Measurements from ENCODE around the gene TDRD7. TPM values are rescaled to one million over a fixed set of nuclear protein-coding genes. Genes with fewer than 3 reads are reported as not detected.
A peak's percentile ranks its signal among the peaks of the same experiment; 100 is the strongest.

The TDRD7 gene
- total and polyA plus RNA-seq, 2 of the 13 experiments (the other 11 are each of a cell fraction or from before 2014, with no cell fraction given): 9.8 to 15.5 TPM

DNA sequence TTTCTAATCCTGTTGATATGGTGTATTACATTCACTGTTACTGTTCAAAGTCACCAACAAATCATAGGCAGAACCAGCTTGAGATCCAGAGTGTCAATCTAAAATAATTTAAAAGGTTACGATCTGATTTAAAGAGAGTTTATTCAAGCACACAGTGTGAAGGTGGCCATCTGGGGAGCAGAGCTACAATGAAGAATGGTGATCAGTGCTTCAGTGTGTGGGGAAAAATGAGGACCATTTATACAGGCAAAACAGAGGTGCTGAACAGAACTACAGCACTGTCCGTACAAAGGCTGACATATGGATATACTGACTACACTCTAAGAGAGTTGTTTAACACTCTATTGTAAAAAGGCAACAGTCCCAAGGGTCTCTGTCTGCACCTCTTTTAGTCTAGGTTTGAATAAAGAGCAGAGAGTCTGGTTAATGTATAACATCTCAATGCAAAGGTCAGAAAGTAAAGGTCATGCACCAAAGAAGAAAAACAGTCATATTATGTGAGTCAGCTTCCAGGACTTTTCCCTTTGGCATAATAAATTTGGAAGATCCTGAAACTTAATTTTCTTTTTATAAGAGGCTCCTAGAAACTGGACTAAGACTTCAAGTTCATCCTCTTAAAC is 29.7 kb upstream of the TDRD7 start (continued):
- TF ChIP-seq SOX13 (IDR thresholded peaks at IDR 0.05) (peak; percentile 26; the same call in 1 of the 2 replicates), SOX13 (CRISPR knock-in tag; conservative IDR thresholded peaks at IDR 0.05 in 1 of 2, IDR thresholded peaks at IDR 0.05 in 1 of 2) (peak in 1 of 2 experiments; percentile 80; a peak in 2 of 4 replicates), ASH2L (IDR thresholded peaks at IDR 0.05; ENCODE audit: insufficient read length, low read depth, low read length) (peak; percentile 89), PHF21A (CRISPR knock-in tag; IDR thresholded peaks at IDR 0.05) (peak; percentile 86; the same call in 1 of the 2 replicates), NFYC (CRISPR knock-in tag; IDR thresholded peaks at IDR 0.05) (no peak), HNF4G (IDR thresholded peaks at IDR 0.05; ENCODE audit: borderline replicate concordance, low read depth, low read length) (peak; percentile 83), HNF4G (CRISPR knock-in tag; IDR thresholded peaks at IDR 0.05; ENCODE audit: borderline replicate concordance, low read depth) (0 out of 2 replicates have a peak, but pooled peaks have one; percentile 16), ZNF10 (CRISPR knock-in tag; IDR thresholded peaks at IDR 0.05; ENCODE audit: borderline replicate concordance, low read depth) (no peak), ZNF558 (CRISPR knock-in tag; IDR thresholded peaks at IDR 0.05; ENCODE audit: borderline replicate concordance) (no peak), PHF8 (CRISPR knock-in tag; IDR thresholded peaks at IDR 0.05) (no peak), ZNF432 (CRISPR knock-in tag; IDR thresholded peaks at IDR 0.05; ENCODE audit: borderline replicate concordance) (no peak), U2AF1 (optimal IDR thresholded peaks at IDR 0.05; ENCODE audit: low read depth, low read length) (no peak), ZNF552 (CRISPR knock-in tag; IDR thresholded peaks at IDR 0.05; ENCODE audit: borderline replicate concordance) (no peak), RBM39 (IDR thresholded peaks at IDR 0.05; ENCODE audit: low read depth, low read length, poor library complexity, severe bottlenecking) (no peak), NPAS2 (CRISPR knock-in tag; IDR thresholded peaks at IDR 0.05; ENCODE audit: borderline replicate concordance) (no peak), ZC3H4 (CRISPR knock-in tag; IDR thresholded peaks at IDR 0.05; ENCODE audit: borderline replicate concordance) (no peak), ZNF775 (CRISPR knock-in tag; IDR thresholded peaks at IDR 0.05; ENCODE audit: borderline replicate concordance) (peak; percentile 16; the same call in 1 of the 2 replicates), CC2D1A (CRISPR knock-in tag; IDR thresholded peaks at IDR 0.05) (no peak)
- TF ChIP-seq, protein P1, sequence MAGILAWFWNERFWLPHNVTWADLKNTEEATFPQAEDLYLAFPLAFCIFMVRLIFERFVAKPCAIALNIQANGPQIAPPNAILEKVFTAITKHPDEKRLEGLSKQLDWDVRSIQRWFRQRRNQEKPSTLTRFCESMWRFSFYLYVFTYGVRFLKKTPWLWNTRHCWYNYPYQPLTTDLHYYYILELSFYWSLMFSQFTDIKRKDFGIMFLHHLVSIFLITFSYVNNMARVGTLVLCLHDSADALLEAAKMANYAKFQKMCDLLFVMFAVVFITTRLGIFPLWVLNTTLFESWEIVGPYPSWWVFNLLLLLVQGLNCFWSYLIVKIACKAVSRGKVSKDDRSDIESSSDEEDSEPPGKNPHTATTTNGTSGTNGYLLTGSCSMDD (CRISPR knock-in tag; IDR thresholded peaks at IDR 0.05): no peak
- TF ChIP-seq, protein P2, sequence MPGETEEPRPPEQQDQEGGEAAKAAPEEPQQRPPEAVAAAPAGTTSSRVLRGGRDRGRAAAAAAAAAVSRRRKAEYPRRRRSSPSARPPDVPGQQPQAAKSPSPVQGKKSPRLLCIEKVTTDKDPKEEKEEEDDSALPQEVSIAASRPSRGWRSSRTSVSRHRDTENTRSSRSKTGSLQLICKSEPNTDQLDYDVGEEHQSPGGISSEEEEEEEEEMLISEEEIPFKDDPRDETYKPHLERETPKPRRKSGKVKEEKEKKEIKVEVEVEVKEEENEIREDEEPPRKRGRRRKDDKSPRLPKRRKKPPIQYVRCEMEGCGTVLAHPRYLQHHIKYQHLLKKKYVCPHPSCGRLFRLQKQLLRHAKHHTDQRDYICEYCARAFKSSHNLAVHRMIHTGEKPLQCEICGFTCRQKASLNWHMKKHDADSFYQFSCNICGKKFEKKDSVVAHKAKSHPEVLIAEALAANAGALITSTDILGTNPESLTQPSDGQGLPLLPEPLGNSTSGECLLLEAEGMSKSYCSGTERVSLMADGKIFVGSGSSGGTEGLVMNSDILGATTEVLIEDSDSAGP (CRISPR knock-in tag; IDR thresholded peaks at IDR 0.05; ENCODE audit: borderline replicate concordance): no peak
- TF ChIP-seq, protein P3, sequence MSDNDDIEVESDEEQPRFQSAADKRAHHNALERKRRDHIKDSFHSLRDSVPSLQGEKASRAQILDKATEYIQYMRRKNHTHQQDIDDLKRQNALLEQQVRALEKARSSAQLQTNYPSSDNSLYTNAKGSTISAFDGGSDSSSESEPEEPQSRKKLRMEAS (IDR thresholded peaks at IDR 0.05): 0 out of 2 replicates have a peak, but pooled peaks have one; percentile 9
- TF ChIP-seq, protein P4, sequence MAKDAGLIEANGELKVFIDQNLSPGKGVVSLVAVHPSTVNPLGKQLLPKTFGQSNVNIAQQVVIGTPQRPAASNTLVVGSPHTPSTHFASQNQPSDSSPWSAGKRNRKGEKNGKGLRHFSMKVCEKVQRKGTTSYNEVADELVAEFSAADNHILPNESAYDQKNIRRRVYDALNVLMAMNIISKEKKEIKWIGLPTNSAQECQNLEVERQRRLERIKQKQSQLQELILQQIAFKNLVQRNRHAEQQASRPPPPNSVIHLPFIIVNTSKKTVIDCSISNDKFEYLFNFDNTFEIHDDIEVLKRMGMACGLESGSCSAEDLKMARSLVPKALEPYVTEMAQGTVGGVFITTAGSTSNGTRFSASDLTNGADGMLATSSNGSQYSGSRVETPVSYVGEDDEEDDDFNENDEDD (CRISPR knock-in tag; IDR thresholded peaks at IDR 0.05; ENCODE audit: borderline replicate concordance): no peak
- TF ChIP-seq, protein P5, sequence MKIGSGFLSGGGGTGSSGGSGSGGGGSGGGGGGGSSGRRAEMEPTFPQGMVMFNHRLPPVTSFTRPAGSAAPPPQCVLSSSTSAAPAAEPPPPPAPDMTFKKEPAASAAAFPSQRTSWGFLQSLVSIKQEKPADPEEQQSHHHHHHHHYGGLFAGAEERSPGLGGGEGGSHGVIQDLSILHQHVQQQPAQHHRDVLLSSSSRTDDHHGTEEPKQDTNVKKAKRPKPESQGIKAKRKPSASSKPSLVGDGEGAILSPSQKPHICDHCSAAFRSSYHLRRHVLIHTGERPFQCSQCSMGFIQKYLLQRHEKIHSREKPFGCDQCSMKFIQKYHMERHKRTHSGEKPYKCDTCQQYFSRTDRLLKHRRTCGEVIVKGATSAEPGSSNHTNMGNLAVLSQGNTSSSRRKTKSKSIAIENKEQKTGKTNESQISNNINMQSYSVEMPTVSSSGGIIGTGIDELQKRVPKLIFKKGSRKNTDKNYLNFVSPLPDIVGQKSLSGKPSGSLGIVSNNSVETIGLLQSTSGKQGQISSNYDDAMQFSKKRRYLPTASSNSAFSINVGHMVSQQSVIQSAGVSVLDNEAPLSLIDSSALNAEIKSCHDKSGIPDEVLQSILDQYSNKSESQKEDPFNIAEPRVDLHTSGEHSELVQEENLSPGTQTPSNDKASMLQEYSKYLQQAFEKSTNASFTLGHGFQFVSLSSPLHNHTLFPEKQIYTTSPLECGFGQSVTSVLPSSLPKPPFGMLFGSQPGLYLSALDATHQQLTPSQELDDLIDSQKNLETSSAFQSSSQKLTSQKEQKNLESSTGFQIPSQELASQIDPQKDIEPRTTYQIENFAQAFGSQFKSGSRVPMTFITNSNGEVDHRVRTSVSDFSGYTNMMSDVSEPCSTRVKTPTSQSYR (CRISPR knock-in tag; IDR thresholded peaks at IDR 0.05; ENCODE audit: borderline replicate concordance): no peak

All from HepG2 (cell line).